Measurements from ENCODE around the gene ZNF697. TPM values are rescaled to one million over a fixed set of nuclear protein-coding genes. Genes with fewer than 3 reads are reported as not detected.

ZNF697 gene
- total RNA-seq, 4 donors from 2014 or later, result 2.0 to 4.8 (median 4.0) TPM

- 81% methylated on average over 2 of the region's 2 CpGs for WGBS
- H3K36me3 ChIP-seq, result no peaks in the 10 kb centered on the region
- no peak for DNase-seq (ENCODE audit: extremely low spot score)
- no peak overlapping the region for H3K27ac ChIP-seq (replicated peaks in 1 of 4)
- no peaks in the 10 kb centered on the region for H3K9me3 ChIP-seq
- no peak overlapping the region for H3K4me3 ChIP-seq
- peaks cover 0 to 8% (median 2%) of the 10 kb centered on the region in 4 donors for H3K4me1 ChIP-seq
- intact Hi-C loops (cut with DNase I), result no loop called here
- TF ChIP-seq, protein P1, sequence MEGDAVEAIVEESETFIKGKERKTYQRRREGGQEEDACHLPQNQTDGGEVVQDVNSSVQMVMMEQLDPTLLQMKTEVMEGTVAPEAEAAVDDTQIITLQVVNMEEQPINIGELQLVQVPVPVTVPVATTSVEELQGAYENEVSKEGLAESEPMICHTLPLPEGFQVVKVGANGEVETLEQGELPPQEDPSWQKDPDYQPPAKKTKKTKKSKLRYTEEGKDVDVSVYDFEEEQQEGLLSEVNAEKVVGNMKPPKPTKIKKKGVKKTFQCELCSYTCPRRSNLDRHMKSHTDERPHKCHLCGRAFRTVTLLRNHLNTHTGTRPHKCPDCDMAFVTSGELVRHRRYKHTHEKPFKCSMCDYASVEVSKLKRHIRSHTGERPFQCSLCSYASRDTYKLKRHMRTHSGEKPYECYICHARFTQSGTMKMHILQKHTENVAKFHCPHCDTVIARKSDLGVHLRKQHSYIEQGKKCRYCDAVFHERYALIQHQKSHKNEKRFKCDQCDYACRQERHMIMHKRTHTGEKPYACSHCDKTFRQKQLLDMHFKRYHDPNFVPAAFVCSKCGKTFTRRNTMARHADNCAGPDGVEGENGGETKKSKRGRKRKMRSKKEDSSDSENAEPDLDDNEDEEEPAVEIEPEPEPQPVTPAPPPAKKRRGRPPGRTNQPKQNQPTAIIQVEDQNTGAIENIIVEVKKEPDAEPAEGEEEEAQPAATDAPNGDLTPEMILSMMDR (IDR thresholded peaks at IDR 0.05), result no peak
- TF ChIP-seq POLR2A (IDR thresholded peaks at IDR 0.05; ENCODE audit: low read depth) (no peak), POLR2AphosphoS5 (IDR thresholded peaks at IDR 0.05) (no peak), EP300 (IDR thresholded peaks at IDR 0.05) (no peak)
- no peaks in the 10 kb centered on the region for H3K27me3 ChIP-seq
These were observed 45.9 kb downstream of the ZNF697 start for GRCh38 chr1:119602169-119602568.

DNA sequence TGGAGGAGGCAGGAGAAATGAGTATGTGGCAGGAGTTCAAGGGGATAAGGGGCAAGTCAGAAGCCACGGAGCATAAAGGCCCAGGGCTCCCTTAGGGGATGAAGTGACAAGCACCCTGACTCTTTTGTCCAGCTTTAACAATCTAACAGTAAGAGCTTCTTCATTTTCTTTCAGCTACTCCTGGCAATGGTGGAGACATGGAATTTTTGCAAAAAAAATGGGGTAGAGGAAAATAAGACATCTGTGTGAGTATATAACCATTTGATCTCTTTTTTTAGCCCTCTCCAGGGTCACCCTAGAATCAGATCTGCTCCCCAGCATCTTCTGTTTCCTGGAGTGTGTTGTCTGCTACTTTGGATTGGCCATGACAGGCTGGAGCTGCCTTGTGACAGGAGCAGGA is 47.1 kb downstream of the ZNF697 start:
- WGBS, result 70% methylated on average over 1 of the region's 1 CpG
- Histone ChIP-seq H3K36me3 (peaks cover 0 to 4% (median 0%) of the 10 kb centered on the region in 4 donors), H3K4me1 (peaks cover 0 to under 1% (median 0%) of the 10 kb centered on the region in 4 donors), H3K9me3 (no peaks in the 10 kb centered on the region), H3K27ac (replicated peaks in 1 of 4) (no peak overlapping the region), H3K4me3 (no peak overlapping the region), H3K27me3 (no peaks in the 10 kb centered on the region)
- no peak for DNase-seq (ENCODE audit: extremely low spot score)
- TF ChIP-seq POLR2AphosphoS5 (IDR thresholded peaks at IDR 0.05) (no peak), POLR2A (IDR thresholded peaks at IDR 0.05; ENCODE audit: low read depth) (no peak), EP300 (IDR thresholded peaks at IDR 0.05) (no peak)
- TF ChIP-seq, protein P1 (IDR thresholded peaks at IDR 0.05), result no peak
- intact Hi-C loops (cut with DNase I), result no loop called here

DNA sequence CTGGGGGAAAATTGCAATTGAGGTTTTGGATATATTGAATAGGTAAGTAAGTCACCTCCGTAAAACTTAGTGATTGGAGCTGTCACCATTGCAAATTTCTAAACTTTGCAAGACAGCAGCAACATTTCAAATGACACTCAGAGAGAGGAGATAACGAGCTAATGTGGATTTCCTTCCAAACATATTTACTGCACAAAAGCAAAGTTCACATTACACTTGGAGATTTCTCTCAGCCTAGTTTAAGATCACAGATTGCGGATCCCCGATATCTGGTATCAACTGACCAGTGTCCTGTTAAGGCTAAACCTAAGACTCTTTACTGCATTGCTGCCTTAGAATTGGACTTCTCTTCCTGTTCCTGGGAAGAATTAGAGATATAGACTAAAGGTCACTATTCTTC is 47.5 kb downstream of the ZNF697 start:
- intact Hi-C loops (cut with DNase I), result no loop called here
- H3K36me3 ChIP-seq, result peaks cover 0 to 5% (median 0%) of the 10 kb centered on the region in 4 donors
- no peak overlapping the region for H3K27ac ChIP-seq (replicated peaks in 1 of 4)
- H3K4me3 ChIP-seq, result no peak overlapping the region
- H3K4me1 ChIP-seq, result no peaks in the 10 kb centered on the region
- no peak for DNase-seq (ENCODE audit: extremely low spot score)
- no peaks in the 10 kb centered on the region for H3K27me3 ChIP-seq
- TF ChIP-seq POLR2AphosphoS5 (IDR thresholded peaks at IDR 0.05) (no peak), EP300 (IDR thresholded peaks at IDR 0.05) (no peak), POLR2A (IDR thresholded peaks at IDR 0.05; ENCODE audit: low read depth) (no peak)
- TF ChIP-seq, protein P1 (IDR thresholded peaks at IDR 0.05), result no peak
- WGBS, result 86% methylated on average over 4 of the region's 4 CpGs
- H3K9me3 ChIP-seq, result no peaks in the 10 kb centered on the region

GRCh38 chr1:119595606-119596005 is 52.5 kb downstream of the ZNF697 start:
- no peak for DNase-seq (ENCODE audit: extremely low spot score)
- Histone ChIP-seq H3K27ac (replicated peaks in 1 of 4) (no peak overlapping the region), H3K4me1 (no peaks in the 10 kb centered on the region), H3K9me3 (no peaks in the 10 kb centered on the region), H3K27me3 (no peaks in the 10 kb centered on the region), H3K36me3 (peaks cover 0 to 5% (median 0%) of the 10 kb centered on the region in 4 donors), H3K4me3 (no peak overlapping the region)
- intact Hi-C loops (cut with DNase I), result no loop called here
- WGBS, result 66% methylated on average over 2 of the region's 2 CpGs
- TF ChIP-seq POLR2AphosphoS5 (IDR thresholded peaks at IDR 0.05) (no peak), POLR2A (IDR thresholded peaks at IDR 0.05; ENCODE audit: low read depth) (no peak), EP300 (IDR thresholded peaks at IDR 0.05) (no peak)
- TF ChIP-seq, protein P1 (IDR thresholded peaks at IDR 0.05), result no peak

DNA sequence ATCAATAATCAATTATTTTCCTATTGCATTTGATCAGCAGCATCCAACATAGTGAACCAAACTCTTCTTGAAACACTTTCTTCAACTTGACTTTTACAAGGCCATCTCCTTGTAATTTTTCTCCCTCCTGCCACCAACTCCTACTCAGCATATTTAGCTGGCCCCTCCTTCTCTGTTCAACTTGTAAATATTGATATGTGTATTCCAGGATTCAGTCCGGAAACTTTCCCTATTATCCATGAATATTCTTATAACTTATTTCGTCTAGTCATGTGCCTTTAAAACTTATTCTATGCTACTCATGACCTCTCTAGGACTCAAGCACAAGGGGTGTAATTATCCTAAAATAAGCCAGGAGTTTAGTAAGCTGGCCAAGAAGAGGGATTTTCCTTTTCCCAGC is 52.9 kb downstream of the ZNF697 start:
- Histone ChIP-seq H3K36me3 (peaks cover 0 to 5% (median 0%) of the 10 kb centered on the region in 4 donors), H3K4me1 (no peaks in the 10 kb centered on the region), H3K4me3 (no peak overlapping the region), H3K27ac (replicated peaks in 1 of 4) (no peak overlapping the region), H3K9me3 (no peaks in the 10 kb centered on the region), H3K27me3 (no peaks in the 10 kb centered on the region)
- intact Hi-C loops (cut with DNase I), result no loop called here
- TF ChIP-seq POLR2A (IDR thresholded peaks at IDR 0.05; ENCODE audit: low read depth) (no peak), EP300 (IDR thresholded peaks at IDR 0.05) (no peak), POLR2AphosphoS5 (IDR thresholded peaks at IDR 0.05) (no peak)
- TF ChIP-seq, protein P1 (IDR thresholded peaks at IDR 0.05), result no peak
- no peak for DNase-seq (ENCODE audit: extremely low spot score)
- WGBS, result 93% methylated on average over 2 of the region's 2 CpGs
